Caco-2 (cell line): ENCODE data around the gene FBXL5. TPM values are rescaled to one million over a fixed set of nuclear protein-coding genes. Genes with fewer than 3 reads are reported as not detected.

Source experiments
- BruUV-seq: library from RNA; stranded (reverse); fragments of 400-500 nt; replicated peaks from 2 replicates; lab custom pipeline; 2021; lab: Mats Ljungman, UMichigan
- CTCF ChIA-PET: fragments of 300-600 bp; sonication (Branson Sonifier 250); formaldehyde crosslinking; loops from one replicate; lab custom pipeline; 2022; ENCODE audit warnings: antibody characterized with exemption; lab: Charles Lee
- POLR2A ChIA-PET: fragments of 300-600 bp; sonication (Branson Sonifier 250); formaldehyde crosslinking; loops from one replicate; lab custom pipeline; 2022; ENCODE audit warnings: antibody characterized with exemption; lab: Charles Lee
- DNase-seq, 2 experiments: peaks; one replicate each; pipeline versions ENCODE4 v3.0.0 to v3.0.0-alpha.2; 2020 to 2022
- H3K27me3 ChIP-seq: replicated peaks from 2 replicates; pipeline ENCODE4 v1.6.0; 2011; ENCODE audit warnings: low read length; ENCODE audit not compliant: control insufficient read depth, insufficient read depth
- H3K36me3 ChIP-seq: 2 replicates; pipeline ENCODE4 v1.5.1; 2011; ENCODE audit warnings: low read length; ENCODE audit not compliant: control insufficient read depth, insufficient read depth
- H3K4me1 ChIP-seq: fragments of 250-450 bp; sonication (Bioruptor Pico); 2 replicates; pipeline ENCODE4 v1.5.1; 2020; ENCODE audit warnings: mild to moderate bottlenecking
- H3K4me3 ChIP-seq: 2 replicates; pipeline ENCODE4 v1.5.1; 2011; ENCODE audit warnings: low read depth, mild to moderate bottlenecking, control low read depth, low read length
- H3K9me3 ChIP-seq: fragments of 250-450 bp; sonication (Bioruptor Pico); 2 replicates; pipeline ENCODE4 v1.5.1; 2020; ENCODE audit warnings: mild to moderate bottlenecking, moderate library complexity
- H3K27ac Mint-ChIP-seq: one replicate; pipeline ENCODE4 v1.8.0; 2022; ENCODE audit warnings: mixed read lengths; ENCODE audit not compliant: unreplicated experiment
- H3K27me3 Mint-ChIP-seq: one replicate; pipeline ENCODE4 v1.8.0; 2022; ENCODE audit warnings: mixed read lengths; ENCODE audit not compliant: insufficient read depth, unreplicated experiment
- H3K36me3 Mint-ChIP-seq: one replicate; pipeline ENCODE4 v1.8.0; 2022; ENCODE audit warnings: mild to moderate bottlenecking, mixed read lengths; ENCODE audit not compliant: insufficient read depth, unreplicated experiment
- H3K4me1 Mint-ChIP-seq: one replicate; pipeline ENCODE4 v1.8.0; 2022; ENCODE audit warnings: low read depth, mixed read lengths; ENCODE audit not compliant: unreplicated experiment
- H3K4me3 Mint-ChIP-seq: one replicate; pipeline ENCODE4 v1.8.0; 2022; ENCODE audit warnings: mild to moderate bottlenecking, moderate library complexity, mixed read lengths; ENCODE audit not compliant: unreplicated experiment
- H3K9me3 Mint-ChIP-seq: one replicate; pipeline ENCODE4 v1.8.0; 2022; ENCODE audit warnings: mixed read lengths; ENCODE audit not compliant: unreplicated experiment
- intact Hi-C: fragments of 100-400 bp; cut with micrococcal nuclease; formaldehyde crosslinking; loops from one replicate; pipeline ENCODE4 v1.10.0; 2022; ENCODE audit not compliant: unreplicated experiment
- total RNA-seq: library from RNA; stranded (reverse); gene quantifications from 2 replicates; pipeline ENCODE4 v1.2.3, GENCODE V29; 2022
- TF ChIP-seq, protein P1 (sequence below), 2 experiments: fragments of 200-600 bp in 1 of 2; IDR thresholded peaks; 1 replicate in 1 of 2; 2 replicates in 1 of 2; pipeline versions ENCODE4 v1.5.1 to v1.8.0; 2011 to 2022; ENCODE audit warnings: antibody characterized with exemption in 1 of 2, control low read depth in 1 of 2, inconsistent platforms in 1 of 2, low read depth in 1 of 2, low read length in 1 of 2, mild to moderate bottlenecking in 1 of 2, moderate library complexity in 1 of 2; ENCODE audit not compliant: insufficient read depth in 1 of 2, severe bottlenecking in 1 of 2, unreplicated experiment in 1 of 2

The FBXL5 gene
- total RNA-seq, 1 experiment from 2014 or later: 29.1 TPM

DNA sequence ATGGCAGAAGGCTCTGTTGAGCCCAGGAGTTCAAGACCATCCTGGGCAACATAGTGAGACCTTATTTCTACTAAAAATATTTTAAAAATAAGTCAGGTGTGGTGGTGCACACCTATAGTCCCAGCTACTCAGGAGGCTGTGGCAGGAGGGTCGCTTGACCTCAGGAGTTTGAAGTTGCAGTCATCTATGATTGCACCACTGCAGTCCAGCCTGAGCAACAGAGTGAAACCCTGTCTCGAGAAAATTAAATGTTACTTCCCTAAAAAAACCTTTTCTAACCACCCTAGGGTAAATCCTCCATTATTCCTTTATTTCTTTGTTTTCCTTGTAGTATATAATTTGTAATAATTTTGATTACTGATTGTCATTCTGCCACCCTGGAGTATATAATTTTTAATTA is 34.4 kb upstream of the FBXL5 start:
- H3K4me1 Mint-ChIP-seq: peaks cover 29% of the 10 kb centered on the region
- TF ChIP-seq, protein P1, sequence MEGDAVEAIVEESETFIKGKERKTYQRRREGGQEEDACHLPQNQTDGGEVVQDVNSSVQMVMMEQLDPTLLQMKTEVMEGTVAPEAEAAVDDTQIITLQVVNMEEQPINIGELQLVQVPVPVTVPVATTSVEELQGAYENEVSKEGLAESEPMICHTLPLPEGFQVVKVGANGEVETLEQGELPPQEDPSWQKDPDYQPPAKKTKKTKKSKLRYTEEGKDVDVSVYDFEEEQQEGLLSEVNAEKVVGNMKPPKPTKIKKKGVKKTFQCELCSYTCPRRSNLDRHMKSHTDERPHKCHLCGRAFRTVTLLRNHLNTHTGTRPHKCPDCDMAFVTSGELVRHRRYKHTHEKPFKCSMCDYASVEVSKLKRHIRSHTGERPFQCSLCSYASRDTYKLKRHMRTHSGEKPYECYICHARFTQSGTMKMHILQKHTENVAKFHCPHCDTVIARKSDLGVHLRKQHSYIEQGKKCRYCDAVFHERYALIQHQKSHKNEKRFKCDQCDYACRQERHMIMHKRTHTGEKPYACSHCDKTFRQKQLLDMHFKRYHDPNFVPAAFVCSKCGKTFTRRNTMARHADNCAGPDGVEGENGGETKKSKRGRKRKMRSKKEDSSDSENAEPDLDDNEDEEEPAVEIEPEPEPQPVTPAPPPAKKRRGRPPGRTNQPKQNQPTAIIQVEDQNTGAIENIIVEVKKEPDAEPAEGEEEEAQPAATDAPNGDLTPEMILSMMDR (IDR thresholded peaks at IDR 0.05; ENCODE audit: insufficient read depth in 1 of 2, low read depth in 1 of 2, low read length in 1 of 2, severe bottlenecking in 1 of 2, unreplicated experiment in 1 of 2): no peak
- intact Hi-C loops: no loop called here
- BruUV-seq: no TSS peak
- ChIA-PET CTCF (no interaction called here), POLR2A (no interaction called here)
- no peak overlapping the region for H3K4me3 Mint-ChIP-seq
- peak overlapping the region; percentile 81 for H3K27ac Mint-ChIP-seq
- peaks cover 25% of the 10 kb centered on the region for H3K36me3 Mint-ChIP-seq
- Histone ChIP-seq H3K36me3 (no peaks in the 10 kb centered on the region; the same call in 1 of the 2 replicates), H3K4me1 (peaks cover 38% of the 10 kb centered on the region), H3K9me3 (no peaks in the 10 kb centered on the region; the same call in 1 of the 2 replicates), H3K4me3 (no peak overlapping the region), H3K27me3 (no peaks in the 10 kb centered on the region)
- peaks cover 10% of the 10 kb centered on the region for H3K9me3 Mint-ChIP-seq
- H3K27me3 Mint-ChIP-seq: no peaks in the 10 kb centered on the region
- no peak for DNase-seq

DNA sequence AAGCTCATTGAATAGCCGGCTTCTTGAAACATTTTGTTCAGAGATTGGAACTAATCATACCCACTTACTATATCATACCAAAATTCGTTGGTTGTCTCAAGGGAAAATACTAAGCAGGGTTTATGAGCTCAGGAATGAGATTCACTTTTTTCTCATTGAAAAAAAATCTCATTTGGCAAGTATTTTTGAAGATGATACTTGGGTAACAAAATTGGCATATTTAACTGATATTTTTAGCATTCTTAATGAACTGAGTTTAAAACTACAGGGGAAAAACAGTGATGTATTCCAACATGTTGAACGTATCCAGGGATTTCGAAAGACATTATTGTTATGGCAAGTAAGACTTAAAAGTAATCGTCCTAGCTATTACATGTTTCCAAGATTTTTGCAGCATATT is 32.9 kb upstream of the FBXL5 start:
- Mint-ChIP-seq H3K36me3 (peaks cover 25% of the 10 kb centered on the region), H3K4me1 (peaks cover 38% of the 10 kb centered on the region), H3K9me3 (no peaks in the 10 kb centered on the region), H3K4me3 (no peak overlapping the region), H3K27ac (no peak overlapping the region), H3K27me3 (no peaks in the 10 kb centered on the region)
- intact Hi-C loops: no loop called here
- no TSS peak for BruUV-seq
- Histone ChIP-seq H3K4me3 (no peak overlapping the region), H3K4me1 (peaks cover 50% of the 10 kb centered on the region), H3K36me3 (no peaks in the 10 kb centered on the region; the same call in 1 of the 2 replicates), H3K27me3 (no peaks in the 10 kb centered on the region), H3K9me3 (no peaks in the 10 kb centered on the region; the same call in 1 of the 2 replicates)
- CTCF ChIA-PET: no interaction called here
- TF ChIP-seq, protein P1 (IDR thresholded peaks at IDR 0.05; ENCODE audit: insufficient read depth in 1 of 2, low read depth in 1 of 2, low read length in 1 of 2, severe bottlenecking in 1 of 2, unreplicated experiment in 1 of 2): no peak
- no peak for DNase-seq
- POLR2A ChIA-PET: interaction anchor here (0.5 kb wide), 1 partner anchor 218 kb away, joined by 3 read pairs; the partner anchor contains the start of gene CC2D2A

DNA sequence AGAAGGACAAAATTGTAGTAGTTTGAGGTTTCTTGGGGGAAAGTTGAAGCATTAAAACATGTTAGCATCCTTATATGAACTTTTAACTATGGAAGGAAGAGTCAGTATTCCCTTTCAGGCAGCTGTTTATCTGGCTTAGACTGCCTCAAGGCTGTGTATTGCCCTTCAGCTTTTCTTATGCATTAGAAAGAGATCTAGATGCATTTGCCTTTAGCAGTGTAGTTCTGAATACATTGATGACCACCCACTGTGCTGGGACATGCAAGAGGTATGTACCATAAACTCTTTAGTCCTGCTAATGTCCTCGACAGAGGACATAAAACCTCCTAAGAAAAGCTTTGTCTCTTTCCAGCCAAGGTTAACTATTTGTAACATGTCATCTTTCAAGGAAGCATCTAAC is 29.3 kb upstream of the FBXL5 start:
- Histone ChIP-seq H3K4me1 (peaks cover 29% of the 10 kb centered on the region), H3K36me3 (no peaks in the 10 kb centered on the region; the same call in 1 of the 2 replicates), H3K9me3 (no peaks in the 10 kb centered on the region), H3K27me3 (no peaks in the 10 kb centered on the region), H3K4me3 (no peak overlapping the region)
- H3K27ac Mint-ChIP-seq: no peak overlapping the region
- ChIA-PET CTCF (no interaction called here), POLR2A (no interaction called here)
- peaks cover 37% of the 10 kb centered on the region for H3K36me3 Mint-ChIP-seq
- H3K4me1 Mint-ChIP-seq: peaks cover 28% of the 10 kb centered on the region
- no peaks in the 10 kb centered on the region for H3K9me3 Mint-ChIP-seq
- H3K27me3 Mint-ChIP-seq: no peaks in the 10 kb centered on the region
- no TSS peak for BruUV-seq
- DNase-seq: no peak
- intact Hi-C loops: no loop called here
- no peak overlapping the region for H3K4me3 Mint-ChIP-seq
- TF ChIP-seq, protein P1 (IDR thresholded peaks at IDR 0.05; ENCODE audit: insufficient read depth in 1 of 2, low read depth in 1 of 2, low read length in 1 of 2, severe bottlenecking in 1 of 2, unreplicated experiment in 1 of 2): no peak
